Measurements from ENCODE around the gene PTPRC.
A peak's percentile ranks its signal among the peaks of the same experiment; 100 is the strongest.
"Not testable (repeated sequence)": the region's sequence is repeated elsewhere in the genome, so short reads cannot be mapped to it uniquely, and the experiment has no call there.

PTPRC gene, protein sequence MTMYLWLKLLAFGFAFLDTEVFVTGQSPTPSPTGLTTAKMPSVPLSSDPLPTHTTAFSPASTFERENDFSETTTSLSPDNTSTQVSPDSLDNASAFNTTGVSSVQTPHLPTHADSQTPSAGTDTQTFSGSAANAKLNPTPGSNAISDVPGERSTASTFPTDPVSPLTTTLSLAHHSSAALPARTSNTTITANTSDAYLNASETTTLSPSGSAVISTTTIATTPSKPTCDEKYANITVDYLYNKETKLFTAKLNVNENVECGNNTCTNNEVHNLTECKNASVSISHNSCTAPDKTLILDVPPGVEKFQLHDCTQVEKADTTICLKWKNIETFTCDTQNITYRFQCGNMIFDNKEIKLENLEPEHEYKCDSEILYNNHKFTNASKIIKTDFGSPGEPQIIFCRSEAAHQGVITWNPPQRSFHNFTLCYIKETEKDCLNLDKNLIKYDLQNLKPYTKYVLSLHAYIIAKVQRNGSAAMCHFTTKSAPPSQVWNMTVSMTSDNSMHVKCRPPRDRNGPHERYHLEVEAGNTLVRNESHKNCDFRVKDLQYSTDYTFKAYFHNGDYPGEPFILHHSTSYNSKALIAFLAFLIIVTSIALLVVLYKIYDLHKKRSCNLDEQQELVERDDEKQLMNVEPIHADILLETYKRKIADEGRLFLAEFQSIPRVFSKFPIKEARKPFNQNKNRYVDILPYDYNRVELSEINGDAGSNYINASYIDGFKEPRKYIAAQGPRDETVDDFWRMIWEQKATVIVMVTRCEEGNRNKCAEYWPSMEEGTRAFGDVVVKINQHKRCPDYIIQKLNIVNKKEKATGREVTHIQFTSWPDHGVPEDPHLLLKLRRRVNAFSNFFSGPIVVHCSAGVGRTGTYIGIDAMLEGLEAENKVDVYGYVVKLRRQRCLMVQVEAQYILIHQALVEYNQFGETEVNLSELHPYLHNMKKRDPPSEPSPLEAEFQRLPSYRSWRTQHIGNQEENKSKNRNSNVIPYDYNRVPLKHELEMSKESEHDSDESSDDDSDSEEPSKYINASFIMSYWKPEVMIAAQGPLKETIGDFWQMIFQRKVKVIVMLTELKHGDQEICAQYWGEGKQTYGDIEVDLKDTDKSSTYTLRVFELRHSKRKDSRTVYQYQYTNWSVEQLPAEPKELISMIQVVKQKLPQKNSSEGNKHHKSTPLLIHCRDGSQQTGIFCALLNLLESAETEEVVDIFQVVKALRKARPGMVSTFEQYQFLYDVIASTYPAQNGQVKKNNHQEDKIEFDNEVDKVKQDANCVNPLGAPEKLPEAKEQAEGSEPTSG (N-terminal part only)

DNA sequence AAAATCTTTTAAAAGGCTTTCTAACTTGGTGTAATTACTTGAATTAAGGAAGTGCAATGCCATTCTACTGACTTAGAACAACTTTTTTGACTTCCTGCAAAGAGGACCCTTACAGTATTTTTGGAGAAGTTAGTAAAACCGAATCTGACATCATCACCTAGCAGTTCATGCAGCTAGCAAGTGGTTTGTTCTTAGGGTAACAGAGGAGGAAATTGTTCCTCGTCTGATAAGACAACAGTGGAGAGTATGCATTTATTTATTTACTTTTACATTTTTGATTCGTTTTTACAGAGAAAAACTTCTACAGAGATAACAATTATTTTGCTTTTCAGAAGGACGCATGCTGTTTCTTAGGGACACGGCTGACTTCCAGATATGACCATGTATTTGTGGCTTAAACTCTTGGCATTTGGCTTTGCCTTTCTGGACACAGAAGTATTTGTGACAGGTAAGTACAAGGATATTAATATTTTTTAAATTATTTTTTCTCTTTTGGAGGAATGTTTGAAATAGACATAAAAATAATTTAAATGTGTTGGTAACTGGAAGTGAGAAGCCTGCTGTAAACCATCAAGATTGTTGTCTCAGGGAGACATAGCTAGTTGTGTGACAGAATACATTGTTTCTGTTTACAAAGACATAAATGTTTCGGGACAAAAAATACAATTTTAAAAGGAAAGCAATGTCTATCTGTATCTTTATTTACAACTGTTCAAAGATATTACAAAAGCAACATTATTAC lies at the start of gene PTPRC:
Gene PTPRC, plus strand, starts transcription at position 147 of the 742 bp plus-strand sequence. Its CDS starts 229 bp downstream, at position 376.
- no peak for DNase-seq (ENCODE audit: low read depth)

DNA sequence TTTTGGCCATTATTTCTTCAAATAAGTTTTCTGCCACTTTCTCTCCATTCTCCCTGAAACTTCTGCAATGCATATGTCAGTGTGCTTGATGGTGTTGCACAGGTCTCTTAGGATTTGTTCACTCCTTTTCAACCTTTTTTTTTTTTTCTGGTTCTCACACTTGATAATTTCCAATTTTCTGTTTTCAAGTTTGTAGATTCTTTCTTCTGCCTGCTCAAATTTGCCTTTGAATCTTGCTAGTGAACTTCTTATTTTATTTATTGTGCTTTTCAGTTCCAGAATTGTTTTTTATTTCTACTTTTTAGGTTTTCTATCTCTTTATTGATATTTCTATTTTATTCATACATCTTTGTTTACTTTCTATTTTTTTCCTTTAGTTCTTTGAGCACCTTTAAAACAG lies 48.4 kb upstream of the PTPRC start:
- DNase-seq (ENCODE audit: low read depth): no peak

DNA sequence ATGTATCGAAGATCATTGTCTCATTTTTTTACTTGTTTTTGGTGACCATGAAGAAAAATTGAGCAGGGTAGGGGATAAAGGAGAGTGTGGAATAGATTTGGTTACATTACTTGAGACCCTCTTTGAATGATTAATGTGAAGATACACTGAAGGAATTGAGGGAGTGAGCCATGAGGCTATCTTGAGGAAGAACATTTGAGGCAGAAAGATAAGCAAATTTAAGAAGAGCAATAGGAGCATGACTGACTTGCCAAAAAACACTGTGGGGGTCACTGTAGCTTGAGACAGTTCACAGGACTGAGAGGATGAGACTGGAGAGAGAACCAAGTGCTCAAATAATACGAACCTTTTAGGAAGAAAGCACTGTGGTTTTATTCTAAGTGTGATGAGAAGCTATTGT lies 43.1 kb upstream of the PTPRC start:
- DNase-seq (ENCODE audit: low read depth): no peak

DNA sequence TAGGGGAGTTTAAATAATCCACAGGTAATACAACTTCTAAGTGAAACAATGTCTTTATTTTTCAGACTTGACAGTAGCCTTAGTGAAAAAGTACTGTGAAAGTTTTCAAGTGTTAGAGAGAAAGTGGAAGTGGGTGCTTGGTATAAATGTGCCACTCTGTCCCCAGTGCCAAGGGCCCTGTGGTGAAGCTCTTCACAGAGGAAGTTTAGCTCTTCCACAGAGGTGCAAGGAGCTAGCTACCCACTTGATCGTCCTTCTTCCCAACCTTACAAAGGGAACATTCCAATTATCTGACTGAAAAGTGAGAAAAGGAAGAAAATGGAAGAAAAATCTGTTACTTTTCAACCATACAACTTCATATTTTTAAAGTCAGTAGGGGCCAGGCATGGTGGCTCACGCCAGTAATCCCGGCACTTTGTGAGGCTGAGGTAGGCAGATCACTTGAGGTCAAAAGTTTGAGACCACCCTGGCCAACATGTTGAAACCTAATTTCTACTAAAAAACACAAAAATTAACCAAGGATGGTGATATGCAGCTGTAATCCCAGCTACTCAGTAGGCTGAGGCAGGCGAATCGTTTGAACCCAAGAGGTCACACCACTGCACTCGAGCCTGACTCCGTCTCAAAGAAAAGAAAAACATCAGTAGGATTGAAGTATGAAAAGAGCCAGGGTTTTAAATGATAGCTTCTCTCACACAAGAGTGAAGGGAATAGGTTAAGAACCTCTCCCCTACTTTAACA lies 41.0 kb upstream of the PTPRC start:
- no peak for DNase-seq (ENCODE audit: low read depth)

DNA sequence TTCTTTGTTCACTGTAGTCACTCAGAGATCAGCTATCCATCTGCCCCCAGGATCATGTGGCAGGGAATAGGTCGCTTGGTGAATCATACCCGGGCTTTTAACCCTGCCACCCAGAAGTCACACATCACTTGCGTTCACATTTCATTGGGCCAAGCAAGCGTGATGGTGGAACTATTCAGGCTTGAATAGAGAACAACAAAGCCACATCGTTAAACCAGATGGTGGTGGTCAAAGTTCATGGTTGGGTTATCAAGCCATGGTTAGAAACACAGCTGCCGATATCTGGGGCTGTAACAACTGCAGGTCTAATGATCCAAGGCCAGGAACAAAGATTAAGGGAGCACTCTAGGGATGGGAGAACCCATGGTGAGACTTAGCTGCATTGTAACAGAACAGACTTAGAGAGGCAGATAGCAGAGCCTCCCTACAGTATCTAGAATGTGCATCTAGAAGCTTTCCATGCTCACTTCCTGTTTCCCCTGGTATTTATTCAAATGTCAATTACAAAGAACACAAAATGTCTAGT lies 40.0 kb upstream of the PTPRC start:
- DNase-seq (ENCODE audit: low read depth): no peak

DNA sequence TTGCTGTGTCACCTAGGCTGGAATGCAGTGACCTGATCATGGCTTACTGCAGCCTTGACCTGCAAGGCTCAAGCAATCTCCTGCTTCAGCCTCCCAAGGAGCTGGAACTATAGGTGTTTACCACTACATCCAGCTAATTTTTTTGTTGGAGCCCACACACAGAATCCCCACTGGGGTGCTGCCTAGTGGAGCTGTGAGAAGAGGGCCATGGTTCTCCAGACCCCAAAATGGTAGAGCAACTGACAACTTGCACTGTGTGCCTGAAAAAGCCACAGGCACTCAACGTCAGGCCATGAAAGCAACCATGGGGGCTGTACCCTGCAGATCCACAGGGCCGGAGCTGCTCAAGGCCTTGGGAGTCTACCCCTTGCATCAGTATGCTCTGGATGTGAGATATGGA lies 39.1 kb upstream of the PTPRC start:
- no peak for DNase-seq (ENCODE audit: low read depth)

DNA sequence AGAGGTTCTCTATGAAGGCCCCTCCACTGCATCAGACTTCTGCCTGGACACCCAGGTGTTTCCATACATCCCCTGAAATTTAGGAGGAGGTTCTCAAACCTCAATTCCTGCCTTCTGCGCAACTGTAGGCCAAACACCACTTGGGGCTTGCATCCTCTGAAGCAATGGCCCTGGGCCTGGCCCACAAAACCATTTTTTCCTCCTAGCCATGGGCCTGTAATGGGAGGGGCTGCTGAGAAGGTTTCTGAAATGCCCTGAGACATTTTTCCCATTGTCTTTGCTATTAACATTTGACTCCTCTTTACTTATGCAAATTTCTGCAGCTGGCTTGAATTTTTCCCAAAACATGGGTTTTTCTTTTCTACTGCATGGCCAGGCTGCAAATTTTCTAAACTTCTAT lies 37.9 kb upstream of the PTPRC start:
- DNase-seq (ENCODE audit: low read depth): no peak

DNA sequence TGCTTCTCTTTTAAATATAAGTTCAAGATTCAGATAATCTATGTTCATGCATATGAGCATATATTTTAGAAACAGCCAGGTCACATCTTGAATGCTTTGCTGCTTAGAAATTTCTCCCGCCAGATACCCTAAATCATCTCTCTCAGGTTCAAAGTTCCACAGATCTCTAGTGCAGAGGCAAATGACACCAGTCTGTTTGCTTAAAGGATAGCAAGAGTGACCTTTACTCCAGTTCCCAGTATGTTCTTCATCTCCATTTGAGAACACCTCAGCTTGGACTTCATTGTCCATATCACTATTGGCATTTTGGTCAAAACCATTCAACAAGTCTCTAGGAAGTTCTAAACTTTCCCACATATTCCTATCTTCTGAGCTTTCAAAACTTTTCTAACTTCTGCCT lies 37.5 kb upstream of the PTPRC start:
- not testable (repeated sequence) for DNase-seq (ENCODE audit: low read depth)

DNA sequence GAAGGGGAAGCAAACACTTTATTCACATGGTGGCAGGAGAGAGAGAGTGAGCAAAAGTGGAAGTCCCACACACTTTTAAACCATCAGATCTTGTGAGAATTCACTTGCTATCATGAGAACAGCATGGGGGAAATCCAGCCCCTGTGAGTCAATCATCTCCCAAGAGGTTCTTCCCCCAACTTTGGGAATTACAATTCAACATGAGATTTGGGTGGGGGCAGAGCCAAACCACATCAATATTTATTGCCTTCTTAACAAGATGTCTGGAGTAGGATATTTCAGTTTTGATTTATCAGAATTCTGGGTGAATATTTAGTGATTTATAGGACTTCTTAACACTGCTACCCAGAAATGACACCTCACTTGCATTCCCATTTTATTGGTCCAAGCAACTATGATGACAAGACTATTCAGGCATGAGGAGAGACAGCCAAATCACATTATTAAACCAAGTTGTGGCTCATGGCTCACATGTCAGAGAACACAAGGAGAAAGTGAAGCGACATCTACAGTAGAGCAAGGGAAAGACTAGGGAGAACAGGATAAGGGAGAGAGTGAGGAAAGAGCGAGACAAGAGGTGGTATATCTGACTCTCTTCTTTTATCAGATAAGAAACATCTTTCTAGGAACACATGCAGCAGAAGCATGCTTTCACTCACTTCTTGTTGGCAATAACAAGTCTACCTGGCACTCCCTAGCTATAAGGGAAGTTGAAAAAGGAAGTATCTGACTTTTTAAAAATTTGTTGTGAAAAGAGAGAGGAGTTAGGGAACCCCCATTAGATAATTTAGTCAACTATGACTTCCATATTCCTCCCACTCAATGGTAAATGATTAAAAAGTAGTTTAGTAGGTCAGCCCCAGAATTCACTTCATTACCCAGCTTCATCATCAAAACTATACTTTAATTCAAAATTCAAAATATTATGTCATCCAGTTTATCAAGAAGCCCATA lies 36.6 kb upstream of the PTPRC start:
- DNase-seq (ENCODE audit: low read depth): peak; percentile 26

DNA sequence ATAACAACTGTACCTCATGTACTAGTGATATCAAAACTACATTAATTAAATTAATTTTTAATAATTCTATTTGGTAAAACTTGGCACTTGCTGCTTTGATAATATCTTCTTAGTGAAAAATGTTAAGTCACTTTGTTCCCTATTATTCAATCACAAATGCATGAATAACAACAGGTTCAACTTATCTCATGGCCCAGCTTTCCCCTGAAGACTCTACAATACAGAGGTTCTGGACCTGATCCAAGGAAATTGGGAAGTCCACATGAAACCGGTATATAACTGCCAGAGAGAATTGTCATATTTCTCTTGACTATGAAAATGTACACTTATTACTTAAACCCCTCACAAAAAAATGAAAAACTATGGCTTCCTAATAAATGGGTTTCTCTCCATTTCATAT lies 33.9 kb upstream of the PTPRC start:
- no peak for DNase-seq (ENCODE audit: low read depth)

DNA sequence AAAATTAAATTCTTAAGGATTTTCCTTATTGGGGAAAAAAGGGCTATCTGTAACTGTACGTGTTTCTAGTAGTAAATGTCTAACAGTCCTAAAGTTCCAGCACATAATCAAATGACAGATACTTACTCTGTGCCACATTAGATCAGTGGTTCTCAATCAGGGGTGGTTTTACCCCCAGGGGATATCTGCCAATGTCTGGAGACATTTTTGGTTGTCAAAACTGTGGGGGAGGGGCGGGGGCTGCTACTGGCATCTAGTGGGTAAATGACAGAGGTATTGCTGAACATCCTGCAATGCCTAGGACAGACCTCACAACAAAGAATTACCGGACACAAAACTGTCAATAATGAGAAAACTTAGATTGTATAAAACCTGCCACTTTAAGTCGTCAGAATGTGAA lies 33.4 kb upstream of the PTPRC start:
- DNase-seq (ENCODE audit: low read depth): no peak

DNA sequence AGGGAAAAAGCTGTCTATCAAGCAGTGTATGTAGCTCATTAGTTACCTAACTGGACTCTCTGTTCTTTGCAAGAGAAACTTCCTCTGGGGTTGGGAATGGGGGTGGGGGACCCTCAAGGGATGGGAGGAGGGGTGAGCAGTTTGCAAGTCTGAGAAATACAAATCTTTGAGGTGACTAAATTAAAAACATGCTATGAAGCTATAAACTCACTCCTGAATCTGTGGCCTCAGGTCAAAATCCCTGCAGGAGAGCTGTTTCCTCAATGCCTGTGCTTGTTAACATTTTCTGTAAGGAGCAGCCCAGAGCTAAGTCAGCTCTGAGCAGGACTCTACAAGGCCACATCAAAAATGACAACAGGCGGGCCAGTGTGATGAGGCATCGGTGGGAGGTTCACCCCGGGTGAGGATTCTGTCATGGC lies 32.8 kb upstream of the PTPRC start:
- DNase-seq (ENCODE audit: low read depth): no peak

DNA sequence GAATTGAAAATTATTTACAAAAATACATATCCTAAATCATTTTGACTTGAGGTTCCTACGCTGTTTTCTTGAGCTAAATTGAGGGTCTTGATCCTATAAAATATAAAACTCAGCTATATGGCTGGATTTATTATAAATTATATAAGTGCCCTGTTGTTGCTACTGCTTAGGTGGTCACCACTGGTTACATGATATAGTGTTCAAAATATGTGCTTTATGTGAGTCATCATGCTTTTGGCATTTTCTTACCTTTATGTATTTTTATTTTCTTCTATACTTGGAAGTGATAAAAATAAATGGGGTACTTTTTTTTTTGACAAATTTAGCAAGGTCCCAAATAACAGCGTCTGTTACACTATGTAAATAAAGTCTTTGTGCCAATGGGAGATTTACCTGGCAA lies 31.1 kb upstream of the PTPRC start:
- DNase-seq (ENCODE audit: low read depth): no peak

DNA sequence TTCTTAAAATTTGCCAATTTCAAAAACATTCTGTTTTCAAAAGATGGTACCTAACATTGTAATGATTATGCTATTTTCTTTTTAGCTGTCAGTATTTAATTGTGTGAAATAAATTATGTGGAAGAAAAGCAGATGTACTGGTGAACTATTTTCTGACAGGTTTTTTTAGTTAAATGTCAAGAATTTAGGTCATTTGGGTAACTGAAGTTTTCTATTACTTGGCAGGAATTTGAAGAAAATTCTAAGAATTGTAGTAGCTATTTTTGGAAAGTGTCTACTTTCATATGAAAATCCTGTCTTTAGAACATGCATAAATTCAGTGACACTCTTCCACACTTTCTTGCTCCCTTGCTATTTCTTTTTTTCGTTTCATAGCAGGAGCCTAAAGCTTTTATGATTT lies 28.5 kb upstream of the PTPRC start:
- no peak for DNase-seq (ENCODE audit: low read depth)

DNA sequence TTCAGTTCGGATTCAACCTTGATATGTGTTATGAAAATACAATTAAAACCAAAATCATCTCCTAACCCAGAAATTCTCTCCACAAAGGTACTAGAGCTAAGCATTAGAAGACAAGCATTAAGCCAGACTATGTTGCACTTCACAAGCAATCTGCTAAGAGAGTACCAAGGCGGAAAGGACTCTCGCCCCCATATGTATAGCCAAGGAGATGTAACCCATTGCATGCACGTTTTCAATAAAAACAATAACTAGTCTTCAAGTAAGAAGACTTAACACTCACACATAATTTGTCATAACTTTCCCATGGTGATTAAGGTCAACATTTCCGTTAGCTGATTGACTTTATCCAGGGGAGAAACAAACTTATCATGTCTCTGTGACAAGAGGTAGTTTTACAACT lies 27.6 kb upstream of the PTPRC start:
- DNase-seq (ENCODE audit: low read depth): no peak

DNA sequence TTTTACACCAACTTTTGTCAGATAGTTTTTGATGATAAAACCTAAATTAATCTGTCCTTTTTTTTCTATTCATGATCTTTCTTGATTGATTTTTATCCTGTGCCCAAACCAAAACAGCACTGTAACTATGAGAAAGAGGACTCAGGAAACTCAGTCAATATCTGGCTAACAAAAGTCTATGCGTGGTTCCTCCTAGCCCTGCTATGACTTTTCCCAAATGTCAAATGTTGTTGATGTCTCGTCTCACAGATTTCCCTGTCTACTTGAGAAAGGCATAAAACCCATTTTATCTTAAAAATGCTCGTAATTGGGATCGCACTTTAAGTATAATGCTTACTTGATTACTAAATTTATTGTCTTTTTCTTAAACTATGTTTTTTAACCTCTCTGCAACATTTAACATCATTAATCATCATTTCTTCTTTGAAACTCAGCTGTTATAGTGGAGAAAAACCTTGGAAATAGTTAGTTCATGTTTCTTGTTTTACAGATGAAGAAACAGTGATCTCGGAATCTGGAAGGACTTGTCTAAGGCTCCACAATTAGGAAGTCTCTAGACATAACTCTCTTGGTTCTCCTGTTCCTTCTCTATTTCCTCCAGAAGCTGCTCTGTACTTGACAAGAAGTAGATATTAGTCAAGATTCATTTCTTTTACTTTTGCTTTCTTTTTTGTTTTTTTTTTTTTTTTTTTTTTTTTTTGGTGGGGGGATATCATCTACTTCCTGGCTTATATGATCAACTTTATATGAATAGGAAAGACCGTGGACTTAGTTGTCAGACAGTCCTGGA lies 26.2 kb upstream of the PTPRC start:
- no peak for DNase-seq (ENCODE audit: low read depth)

DNA sequence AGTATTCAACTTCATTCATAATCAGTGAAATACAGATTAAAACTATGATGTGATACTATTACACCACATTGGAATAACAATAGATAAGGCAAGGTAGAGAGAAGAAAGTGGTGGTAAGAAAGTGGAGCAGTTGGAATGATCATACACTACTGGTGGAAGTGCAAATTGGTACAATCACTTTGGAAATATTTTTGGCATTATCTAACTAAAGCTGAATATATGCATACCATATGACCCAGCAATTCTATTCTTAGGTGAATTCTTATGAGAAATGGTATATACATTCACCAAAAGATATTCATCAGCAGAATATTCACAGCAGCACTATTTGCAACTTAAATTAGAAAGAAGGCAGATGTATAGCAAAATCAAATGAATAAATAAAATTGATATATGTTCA lies 21.4 kb upstream of the PTPRC start:
- DNase-seq (ENCODE audit: low read depth): no peak

DNA sequence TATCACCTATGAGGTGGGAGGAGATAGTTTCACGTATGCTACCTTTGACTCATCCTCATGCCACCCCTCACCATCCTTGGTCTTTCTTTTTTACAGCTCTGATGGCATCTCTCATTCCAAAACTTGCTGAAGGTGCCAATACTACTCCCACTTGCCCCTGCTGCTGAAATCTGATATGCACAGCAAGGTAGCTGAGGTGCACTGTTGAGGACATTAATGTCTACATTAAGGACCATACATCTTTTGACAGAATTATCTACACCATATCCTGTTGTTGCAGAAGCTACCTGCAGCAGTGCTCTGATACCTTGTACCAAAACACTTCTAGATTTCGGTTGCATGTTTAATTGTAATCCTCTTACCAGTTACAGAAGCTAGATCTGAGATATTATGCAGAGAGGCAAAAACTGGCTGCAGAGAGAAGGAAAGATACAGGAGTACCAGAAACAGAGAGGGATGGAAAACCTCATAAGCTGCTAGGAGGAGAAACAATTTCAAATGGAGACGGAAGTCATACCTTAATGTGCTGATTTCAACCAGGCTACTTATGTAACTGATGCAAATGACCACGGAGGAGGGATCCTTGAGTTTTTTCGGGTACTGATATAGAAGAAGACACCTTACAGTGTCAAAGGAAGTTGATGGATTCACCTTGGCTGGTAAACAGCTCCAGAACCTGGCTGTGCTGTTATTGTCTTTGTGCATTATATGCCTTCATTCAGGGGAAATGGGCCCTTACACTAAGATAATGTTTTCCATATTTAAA lies 19.3 kb upstream of the PTPRC start:
- DNase-seq (ENCODE audit: low read depth): no peak

Measured in amniotic epithelial cell (primary cell).